Stimulated activated naive CD8-positive, alpha-beta T cell treated with anti-CD3 and anti-CD28 coated beads, Interleukin-15, Interleukin-2, amounts not matched to agents 100 ng/mL and 50 ng/mL, for 24 hours (primary cell): ENCODE results near the gene HIRA.
"Not testable (repeated sequence)": the region's sequence is repeated elsewhere in the genome, so short reads cannot be mapped to it uniquely, and the experiment has no call there.

ENCODE experiments used
- H3K27ac Mint-ChIP-seq: one replicate; pipeline ENCODE4 v1.8.0; 2021; ENCODE audit warnings: mild to moderate bottlenecking, mixed read lengths
- H3K27me3 Mint-ChIP-seq: one replicate; pipeline ENCODE4 v1.8.0; 2021; ENCODE audit warnings: mixed read lengths
- H3K36me3 Mint-ChIP-seq: one replicate; pipeline ENCODE4 v1.8.0; 2021; ENCODE audit warnings: low read depth, mixed read lengths
- H3K4me1 Mint-ChIP-seq: one replicate; pipeline ENCODE4 v1.8.0; 2021; ENCODE audit warnings: low read depth, mixed read lengths
- H3K4me3 Mint-ChIP-seq: one replicate; pipeline ENCODE4 v1.8.0; 2021; ENCODE audit warnings: mild to moderate bottlenecking, mixed read lengths
- H3K9me3 Mint-ChIP-seq: one replicate; pipeline ENCODE4 v1.8.0; 2021; ENCODE audit warnings: mixed read lengths

Gene HIRA

DNA sequence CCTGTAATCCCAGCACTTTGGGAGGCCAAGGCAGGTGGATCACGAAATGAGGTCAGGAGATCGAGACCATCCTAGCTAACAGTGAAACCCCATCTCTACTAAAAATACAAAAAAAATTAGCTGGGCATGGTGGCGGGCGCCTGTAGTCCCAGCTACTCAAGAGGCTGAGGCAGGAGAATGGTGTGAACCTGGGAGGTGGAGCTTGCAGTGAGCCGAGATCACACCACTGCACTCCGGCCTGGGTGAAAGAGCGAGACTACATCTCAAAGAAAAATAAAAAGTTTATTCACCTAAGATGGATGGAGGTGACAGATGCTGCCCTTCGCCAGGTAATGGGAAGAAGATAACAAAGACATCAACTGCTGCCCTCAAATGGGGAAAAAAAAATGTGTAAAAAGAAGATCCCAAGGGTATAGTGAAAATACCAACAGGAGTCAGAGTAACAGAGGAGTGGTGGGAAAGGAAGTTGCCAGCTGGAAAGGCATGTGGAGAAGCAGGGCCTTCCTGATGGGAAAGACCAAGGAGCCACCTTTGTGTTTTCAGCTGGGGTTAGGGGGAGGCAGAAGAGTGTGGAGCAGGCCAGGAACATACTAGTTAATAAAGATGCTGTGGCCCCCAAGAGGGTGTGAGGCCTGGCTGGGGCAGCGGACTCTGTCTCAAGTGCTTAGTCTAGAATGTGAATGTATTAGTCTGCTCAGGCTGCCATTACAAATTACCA, 5.1 kb upstream of the HIRA start:
- H3K9me3 Mint-ChIP-seq, H3K27ac Mint-ChIP-seq, H3K27me3 Mint-ChIP-seq, H3K4me3 Mint-ChIP-seq: not testable (repeated sequence)
- peaks cover 41% of the 10 kb centered on the region for H3K36me3 Mint-ChIP-seq
- H3K4me1 Mint-ChIP-seq, result peaks cover 24% of the 10 kb centered on the region

DNA sequence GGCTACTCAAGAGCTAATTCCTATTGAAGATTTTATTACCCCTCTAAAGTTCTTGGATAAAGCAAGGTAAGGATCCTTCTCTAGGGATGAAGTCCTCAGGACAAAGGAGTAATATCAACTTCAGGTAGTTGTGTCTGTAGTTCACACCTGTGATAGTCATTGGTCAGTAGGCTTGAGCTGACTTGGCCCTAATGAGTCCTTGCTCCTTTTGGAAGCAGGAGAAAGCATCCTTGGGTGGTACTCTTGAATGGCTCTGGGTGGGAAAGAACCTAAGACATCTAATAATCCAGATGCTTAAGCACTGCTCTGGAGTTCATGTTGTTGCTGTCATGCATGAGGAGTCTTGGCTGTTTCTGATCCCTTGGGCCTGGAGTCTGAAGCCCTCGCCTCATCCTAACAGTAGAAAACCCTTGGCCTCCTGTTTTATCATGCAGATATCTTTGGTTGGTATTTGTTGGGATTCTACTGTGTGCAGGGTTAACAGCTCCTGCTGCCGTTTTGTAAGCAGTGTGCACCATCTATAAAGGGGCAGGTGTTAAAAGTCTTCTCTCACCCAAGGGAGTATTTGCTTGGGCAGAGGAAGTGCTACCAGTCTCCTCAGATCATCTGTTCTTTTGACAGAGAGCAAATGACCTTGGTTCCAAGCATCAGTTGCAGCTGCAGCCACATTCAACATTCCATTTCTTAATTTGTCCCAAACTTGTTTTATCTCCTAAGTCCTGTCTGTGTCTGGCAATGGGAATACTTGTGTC, 3.5 kb upstream of the HIRA start:
- Mint-ChIP-seq H3K36me3 (peaks cover 30% of the 10 kb centered on the region), H3K9me3 (no peaks in the 10 kb centered on the region), H3K4me1 (peaks cover 31% of the 10 kb centered on the region), H3K27ac (peak overlapping the region; percentile 41), H3K4me3 (no peak overlapping the region), H3K27me3 (no peaks in the 10 kb centered on the region)

DNA sequence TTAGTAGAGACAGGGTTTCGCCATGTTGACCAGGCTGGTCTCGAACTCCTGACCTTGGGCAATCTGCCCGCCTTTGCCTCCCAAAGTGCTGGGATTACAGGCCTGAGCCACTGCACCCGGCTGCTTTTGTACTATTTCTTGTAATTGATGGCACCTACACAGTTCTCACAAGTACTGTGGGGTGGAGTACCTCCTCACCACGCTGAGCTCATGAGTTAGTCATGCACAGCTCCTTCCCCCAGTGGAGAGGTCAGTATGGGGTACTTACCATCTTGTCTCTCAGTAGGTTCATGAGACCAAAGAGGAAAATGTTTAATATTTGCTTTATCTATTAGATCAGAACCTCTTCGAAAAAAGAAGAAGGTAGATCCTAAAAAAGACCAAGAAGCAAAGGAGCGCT, 2.9 kb upstream of the HIRA start:
- Mint-ChIP-seq H3K4me1 (peaks cover 37% of the 10 kb centered on the region), H3K27ac (peak overlapping the region; percentile 57), H3K4me3 (peak overlapping the region; percentile 40), H3K36me3 (peaks cover 34% of the 10 kb centered on the region), H3K27me3 (no peaks in the 10 kb centered on the region), H3K9me3 (no peaks in the 10 kb centered on the region)

DNA sequence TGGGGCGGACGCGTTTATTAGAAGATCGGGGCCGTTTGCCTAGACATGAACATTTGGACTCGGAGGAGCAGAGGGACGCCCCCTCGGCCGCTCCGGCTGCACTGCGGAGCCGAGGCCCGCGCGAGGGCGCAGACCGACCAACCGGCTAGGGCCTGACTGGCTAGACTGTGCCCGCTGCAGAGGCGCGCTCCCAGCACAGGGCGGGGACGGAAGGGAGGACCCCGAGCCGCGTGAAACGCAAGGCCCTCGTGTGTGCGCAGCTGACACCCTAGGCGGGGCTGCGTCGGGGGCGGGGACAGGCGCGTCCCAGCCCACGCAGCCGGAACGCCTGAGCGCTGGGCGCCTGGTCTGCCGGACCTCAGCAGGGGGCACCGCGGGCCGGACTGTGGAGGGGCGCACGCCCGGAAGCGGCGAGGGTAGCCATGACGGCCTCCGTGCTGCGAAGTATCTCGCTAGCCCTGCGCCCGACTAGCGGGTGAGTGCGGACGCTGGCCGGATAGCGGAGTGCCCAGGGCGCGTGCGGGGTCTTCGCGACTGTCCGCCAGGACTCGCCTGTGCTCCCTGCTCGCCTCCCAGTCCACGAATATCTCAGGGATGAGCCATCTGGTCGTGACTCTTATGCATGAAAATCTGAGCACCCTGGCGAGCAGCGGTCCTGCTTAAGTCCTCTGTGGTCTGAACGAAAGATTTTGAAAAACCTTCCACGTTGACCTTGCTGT, 759 bp upstream of the HIRA start, which contains the start of gene MRPL40:
MRPL40 (plus strand) TSS at position 413 of the 719 bp plus-strand sequence; CDS start at position 423, 10 bp downstream.
- Mint-ChIP-seq H3K9me3 (no peaks in the 10 kb centered on the region), H3K27me3 (no peaks in the 10 kb centered on the region), H3K4me3 (peak within 1 kb of the TSS; percentile 86), H3K27ac (peak within 1 kb of the TSS; percentile 94), H3K36me3 (peaks cover 36% of the 10 kb centered on the region), H3K4me1 (peaks cover 46% of the 10 kb centered on the region)

DNA sequence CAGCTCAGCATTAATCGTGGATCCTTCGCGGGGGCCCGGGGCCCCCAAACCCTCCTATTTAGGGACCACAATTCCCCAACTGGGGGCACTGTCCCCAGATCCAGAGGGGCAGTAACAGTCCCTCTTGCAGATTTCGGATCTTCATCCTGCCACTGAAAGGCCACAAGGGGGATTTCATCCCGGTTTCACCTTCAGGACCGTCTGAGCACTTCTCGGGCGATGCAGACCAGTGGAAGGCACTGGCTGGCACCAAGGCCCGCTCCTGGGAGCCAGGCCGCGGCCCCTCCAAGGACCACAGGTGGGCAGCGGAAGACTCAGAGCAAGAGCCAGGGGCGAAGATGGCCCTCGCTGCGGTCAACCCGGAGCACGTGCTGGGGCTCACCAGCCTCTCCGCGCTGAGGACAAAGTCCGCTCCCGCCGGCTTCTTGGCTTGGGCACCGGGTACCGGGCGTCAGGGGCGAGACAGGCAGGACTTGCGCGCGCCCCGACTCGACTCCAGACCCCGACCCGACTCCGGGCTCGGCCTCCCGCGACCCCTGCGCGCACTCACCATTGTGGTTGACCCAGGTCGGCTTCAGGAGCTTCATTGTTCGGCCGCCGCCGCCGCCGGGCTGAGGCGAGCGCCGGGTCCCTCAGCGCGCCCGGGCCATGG, 517 bp downstream of the HIRA start:
- Mint-ChIP-seq H3K9me3 (no peaks in the 10 kb centered on the region), H3K4me3 (peak overlapping the region; percentile 86), H3K36me3 (peaks cover 44% of the 10 kb centered on the region), H3K27ac (peak overlapping the region; percentile 75), H3K27me3 (no peaks in the 10 kb centered on the region), H3K4me1 (peaks cover 59% of the 10 kb centered on the region)

DNA sequence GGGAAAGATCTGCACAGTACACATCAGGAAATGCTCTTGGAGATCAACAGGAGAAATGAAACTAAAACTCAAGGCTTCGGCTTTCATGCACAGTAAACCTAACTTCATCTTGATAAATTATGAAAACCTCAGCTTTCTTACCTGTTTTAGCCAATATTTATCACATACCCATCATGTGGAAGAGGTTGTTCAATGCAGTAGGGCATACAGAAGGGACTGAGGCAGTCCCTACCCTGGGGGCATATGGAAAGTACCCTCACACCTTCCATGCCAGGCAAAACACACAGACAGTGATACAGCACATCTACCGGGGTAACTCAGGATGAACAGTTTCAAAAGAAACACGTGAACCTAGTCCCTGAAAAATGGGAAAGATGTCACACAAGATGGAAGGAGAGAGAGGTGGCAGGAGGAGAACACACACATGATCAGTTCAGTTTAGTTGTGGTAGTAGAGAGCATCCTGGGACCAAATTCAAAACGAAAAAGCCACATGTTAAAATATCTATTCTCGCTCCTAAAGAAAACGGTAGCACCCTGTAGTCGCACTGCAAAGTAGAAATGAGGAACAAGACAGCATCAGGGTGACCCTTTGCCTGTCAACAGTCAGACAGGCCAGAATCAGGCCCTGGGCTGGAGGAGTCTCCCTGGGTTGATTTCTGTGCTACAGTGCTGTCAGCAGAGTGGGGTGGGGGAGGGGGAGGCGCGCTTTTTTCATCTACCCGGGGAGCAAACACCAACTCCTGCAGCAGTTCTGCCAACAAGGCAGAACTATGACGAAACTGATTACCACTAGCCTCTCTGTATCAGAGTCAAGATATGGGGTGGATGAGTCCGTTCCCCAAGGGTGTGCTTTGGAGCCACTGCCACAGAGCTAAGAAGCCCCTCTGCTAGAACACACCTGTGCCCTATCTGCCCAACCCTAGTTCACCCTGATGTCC, 1.3 kb downstream of the HIRA start:
- Mint-ChIP-seq H3K36me3 (peaks cover 41% of the 10 kb centered on the region), H3K27ac (peak overlapping the region; percentile 75), H3K4me1 (peaks cover 61% of the 10 kb centered on the region), H3K27me3 (no peaks in the 10 kb centered on the region), H3K4me3 (peak overlapping the region; percentile 86), H3K9me3 (no peaks in the 10 kb centered on the region)

DNA sequence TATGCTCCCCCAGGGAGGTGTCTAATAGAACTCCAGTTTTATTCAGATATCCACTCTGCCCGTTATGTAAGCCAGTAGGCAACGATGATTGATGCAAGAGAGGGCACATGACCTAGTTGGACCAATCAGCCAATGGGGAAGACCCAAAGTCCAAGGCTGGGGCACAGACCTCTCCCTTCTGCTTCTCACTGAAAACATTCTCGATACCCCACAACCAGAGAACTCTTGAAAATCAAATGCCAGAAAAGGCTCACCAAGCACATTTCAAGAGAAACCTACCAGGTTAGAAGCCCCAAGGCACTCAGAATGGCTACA, 7.4 kb downstream of the HIRA start:
- peaks cover 78% of the 10 kb centered on the region for H3K4me1 Mint-ChIP-seq
- H3K36me3 Mint-ChIP-seq, result peaks cover 32% of the 10 kb centered on the region
- no peaks in the 10 kb centered on the region for H3K9me3 Mint-ChIP-seq
- H3K27me3 Mint-ChIP-seq, result no peaks in the 10 kb centered on the region
- H3K4me3 Mint-ChIP-seq, result no peak overlapping the region
- no peak overlapping the region for H3K27ac Mint-ChIP-seq

DNA sequence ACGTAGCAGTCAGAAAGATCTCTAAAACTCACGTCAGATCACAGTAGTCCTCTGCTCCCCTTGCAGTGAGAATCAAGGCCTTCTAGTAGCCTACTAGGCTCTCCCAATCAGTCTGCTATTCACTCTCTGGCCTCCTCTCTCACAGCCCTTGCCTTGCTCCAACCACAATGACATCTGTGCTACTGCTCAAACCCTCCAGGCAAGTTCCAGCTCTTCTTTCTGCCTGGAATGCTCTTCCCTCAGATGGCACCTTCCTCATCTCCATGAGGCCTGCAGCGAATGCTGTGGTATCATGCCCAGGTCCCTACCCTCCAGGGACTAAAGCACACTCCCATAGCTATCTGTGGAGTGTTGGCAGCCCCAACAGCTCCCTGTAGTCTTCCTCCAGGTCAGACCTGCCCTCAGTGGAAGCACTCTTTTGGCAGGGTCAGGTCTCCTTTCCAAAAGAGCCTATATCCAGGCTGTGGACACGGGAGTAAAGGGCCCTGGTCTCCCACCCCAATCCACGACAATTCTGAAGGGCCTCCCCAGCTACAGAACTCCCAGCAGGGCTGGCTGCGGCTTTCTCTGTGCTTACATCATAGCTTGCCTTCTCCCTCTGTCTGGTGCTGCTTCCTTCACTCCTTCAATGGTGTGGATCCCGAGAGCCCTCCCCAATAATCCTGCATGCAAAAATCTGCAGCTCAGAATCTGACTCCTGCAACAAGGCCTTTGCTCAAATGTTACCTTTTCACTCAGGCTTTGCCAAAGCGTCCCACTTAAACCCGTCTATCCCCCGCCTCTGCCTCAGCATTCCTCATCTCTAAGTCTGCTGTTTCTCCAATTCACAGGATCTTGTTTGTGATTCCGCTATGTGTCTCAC, 8.9 kb downstream of the HIRA start:
- H3K27ac Mint-ChIP-seq, result peak overlapping the region; percentile 47
- H3K9me3 Mint-ChIP-seq, result no peaks in the 10 kb centered on the region
- H3K4me1 Mint-ChIP-seq, result peaks cover 76% of the 10 kb centered on the region
- peaks cover 30% of the 10 kb centered on the region for H3K36me3 Mint-ChIP-seq
- no peak overlapping the region for H3K4me3 Mint-ChIP-seq
- H3K27me3 Mint-ChIP-seq, result no peaks in the 10 kb centered on the region

DNA sequence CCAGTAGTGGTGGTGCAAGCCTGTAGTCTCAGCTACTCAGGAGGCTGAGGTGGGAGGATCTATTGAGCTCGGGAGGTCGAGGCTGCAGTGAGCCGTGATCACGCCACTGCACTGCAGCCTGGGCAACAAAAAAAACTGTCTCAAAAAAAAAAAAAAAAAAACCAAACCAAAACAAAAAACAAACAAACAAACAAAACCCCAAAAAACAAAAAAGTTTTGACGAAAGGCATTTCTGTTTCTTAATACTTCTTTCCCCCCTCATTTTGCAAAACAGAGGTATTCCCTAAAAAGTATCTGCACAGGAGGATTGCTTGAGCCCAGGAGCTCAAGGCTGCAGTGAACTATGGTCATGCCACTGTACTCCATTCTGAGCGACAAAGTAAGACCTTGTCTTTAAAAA, 11.2 kb downstream of the HIRA start:
- Mint-ChIP-seq H3K4me3 (no peak overlapping the region), H3K9me3 (no peaks in the 10 kb centered on the region), H3K27ac (peak overlapping the region; percentile 22), H3K4me1 (peaks cover 64% of the 10 kb centered on the region), H3K36me3 (peaks cover 21% of the 10 kb centered on the region), H3K27me3 (no peaks in the 10 kb centered on the region)

DNA sequence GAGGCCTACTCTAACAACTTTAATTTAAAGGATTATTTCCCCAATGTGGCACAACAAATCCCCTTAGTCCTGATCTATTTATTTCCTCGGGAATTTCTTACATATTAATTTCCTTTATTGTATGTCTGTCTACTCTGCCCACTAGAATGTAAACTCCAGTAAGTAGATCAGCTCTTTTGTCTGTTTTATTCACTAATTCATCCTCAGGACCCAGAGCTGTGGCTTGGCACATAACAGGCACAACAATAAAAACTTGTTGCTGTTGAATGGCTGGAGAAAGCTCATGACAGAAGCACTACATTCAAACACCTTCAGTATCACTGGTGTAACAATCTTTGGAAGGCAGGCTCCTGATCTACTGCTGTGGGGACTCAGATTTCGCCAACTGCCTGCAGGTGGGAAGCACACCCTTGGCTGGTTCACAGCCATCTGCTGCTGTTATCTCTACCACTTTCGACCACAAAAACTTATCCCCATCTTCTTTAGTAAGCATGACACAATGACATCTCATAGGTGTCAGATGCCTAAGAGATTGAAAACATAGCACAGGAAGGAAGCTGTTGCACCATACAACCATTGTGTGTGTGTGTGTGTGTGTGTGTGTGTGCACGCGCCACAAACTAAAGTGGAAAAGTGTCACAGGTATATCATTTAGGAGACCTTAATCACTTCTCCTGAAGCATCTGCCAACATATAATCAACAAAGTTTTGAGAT, 11.9 kb downstream of the HIRA start:
- peak overlapping the region; percentile 22 for H3K27ac Mint-ChIP-seq
- no peaks in the 10 kb centered on the region for H3K27me3 Mint-ChIP-seq
- peaks cover 58% of the 10 kb centered on the region for H3K4me1 Mint-ChIP-seq
- H3K36me3 Mint-ChIP-seq, result peaks cover 20% of the 10 kb centered on the region
- H3K9me3 Mint-ChIP-seq, result no peaks in the 10 kb centered on the region
- H3K4me3 Mint-ChIP-seq, result peak overlapping the region; percentile 14

DNA sequence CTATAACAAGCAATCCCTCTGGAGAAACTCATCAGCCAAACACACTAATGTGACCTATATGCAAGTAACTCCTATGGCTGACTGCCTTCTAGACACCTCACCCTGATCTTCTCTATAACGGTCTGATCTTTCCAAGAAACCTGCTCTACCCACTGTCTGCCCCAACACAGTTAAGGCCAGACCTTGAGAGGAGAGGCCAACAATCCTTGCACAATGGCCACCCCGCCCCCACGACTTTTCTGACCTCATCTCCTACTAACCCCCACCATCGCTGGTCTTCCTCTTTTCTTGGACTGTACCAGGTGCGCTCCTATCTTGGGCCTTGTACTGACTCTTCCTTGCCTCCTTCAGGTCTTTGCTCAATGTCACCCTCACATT, 12.5 kb downstream of the HIRA start:
- H3K36me3 Mint-ChIP-seq, result peaks cover 19% of the 10 kb centered on the region
- H3K4me3 Mint-ChIP-seq, result no peak overlapping the region
- H3K27ac Mint-ChIP-seq, result peak overlapping the region; percentile 22
- no peaks in the 10 kb centered on the region for H3K9me3 Mint-ChIP-seq
- H3K4me1 Mint-ChIP-seq, result peaks cover 54% of the 10 kb centered on the region
- H3K27me3 Mint-ChIP-seq, result no peaks in the 10 kb centered on the region

DNA sequence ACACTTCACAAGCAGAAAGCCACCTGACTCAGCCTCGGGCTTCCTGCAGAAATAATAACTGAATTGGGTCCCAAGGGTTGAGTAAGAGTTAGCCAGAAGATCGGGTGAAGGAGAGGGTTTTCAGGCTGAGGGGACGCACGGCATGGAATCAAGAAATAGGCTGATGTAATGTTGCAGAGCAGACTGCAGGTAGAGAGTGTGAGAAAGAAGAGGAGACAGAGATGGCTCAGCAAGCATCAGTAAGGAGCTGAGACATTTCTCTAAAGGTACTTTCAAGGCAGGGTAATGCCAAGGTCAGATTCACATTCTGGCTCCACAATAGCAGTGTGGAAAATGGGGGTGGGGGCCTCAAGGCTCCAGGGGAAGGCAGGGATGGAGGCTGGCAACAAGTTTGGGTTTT, 18.6 kb downstream of the HIRA start:
- Mint-ChIP-seq H3K27me3 (no peaks in the 10 kb centered on the region), H3K36me3 (peaks cover 46% of the 10 kb centered on the region), H3K4me3 (no peak overlapping the region), H3K4me1 (peaks cover 11% of the 10 kb centered on the region), H3K9me3 (no peaks in the 10 kb centered on the region), H3K27ac (no peak overlapping the region)

DNA sequence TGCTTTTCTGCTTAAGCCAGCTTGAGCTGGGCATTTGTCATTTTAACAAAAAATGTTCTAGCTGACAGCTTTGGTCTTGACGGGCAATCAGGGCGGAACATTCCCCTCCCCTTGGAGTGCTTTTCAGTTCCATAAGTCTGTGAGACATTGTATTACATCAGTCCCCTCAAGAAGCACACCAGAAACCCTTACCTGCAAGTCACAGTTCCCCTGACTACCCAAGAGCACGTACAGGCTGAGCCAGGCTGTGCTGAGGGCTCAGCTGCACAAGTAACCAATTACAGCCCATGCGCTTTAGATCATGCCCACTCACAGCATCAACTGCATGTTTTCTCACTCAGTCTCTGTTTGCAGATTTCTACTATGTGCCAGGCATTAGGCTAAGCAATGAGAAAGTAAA, 19.1 kb downstream of the HIRA start:
- H3K9me3 Mint-ChIP-seq, result no peaks in the 10 kb centered on the region
- no peak overlapping the region for H3K27ac Mint-ChIP-seq
- H3K36me3 Mint-ChIP-seq, result peaks cover 46% of the 10 kb centered on the region
- peaks cover 8% of the 10 kb centered on the region for H3K4me1 Mint-ChIP-seq
- H3K4me3 Mint-ChIP-seq, result no peak overlapping the region
- no peaks in the 10 kb centered on the region for H3K27me3 Mint-ChIP-seq
